Peyer's patch (tissue), 4 donors: ENCODE measurements around the gene FAM170B.

ENCODE experiments used
- POLR2A ChIP-seq, 2 donors: fragments of 450-650 bp; IDR thresholded peaks; one replicate each; pipeline ENCODE4 v1.5.1; 2017; ENCODE audit warnings: antibody characterized with exemption in 2 of 2, mild to moderate bottlenecking in 2 of 2, moderate library complexity in 2 of 2
- TF ChIP-seq, protein P1 (sequence below), 6 experiments: fragments of 450-650 bp in 4 of 6; fragments of 200-600 bp in 2 of 6; sonication (generic) in 1 of 6; IDR thresholded peaks; one replicate each; pipeline ENCODE4 v1.5.1; 2017 to 2019; ENCODE audit warnings: antibody characterized with exemption in 6 of 6, mild to moderate bottlenecking in 3 of 6, moderate library complexity in 1 of 6

GRCh38 chr10:49154641-49155040 is 20.8 kb upstream of the FAM170B start:
- TF ChIP-seq, protein P1, sequence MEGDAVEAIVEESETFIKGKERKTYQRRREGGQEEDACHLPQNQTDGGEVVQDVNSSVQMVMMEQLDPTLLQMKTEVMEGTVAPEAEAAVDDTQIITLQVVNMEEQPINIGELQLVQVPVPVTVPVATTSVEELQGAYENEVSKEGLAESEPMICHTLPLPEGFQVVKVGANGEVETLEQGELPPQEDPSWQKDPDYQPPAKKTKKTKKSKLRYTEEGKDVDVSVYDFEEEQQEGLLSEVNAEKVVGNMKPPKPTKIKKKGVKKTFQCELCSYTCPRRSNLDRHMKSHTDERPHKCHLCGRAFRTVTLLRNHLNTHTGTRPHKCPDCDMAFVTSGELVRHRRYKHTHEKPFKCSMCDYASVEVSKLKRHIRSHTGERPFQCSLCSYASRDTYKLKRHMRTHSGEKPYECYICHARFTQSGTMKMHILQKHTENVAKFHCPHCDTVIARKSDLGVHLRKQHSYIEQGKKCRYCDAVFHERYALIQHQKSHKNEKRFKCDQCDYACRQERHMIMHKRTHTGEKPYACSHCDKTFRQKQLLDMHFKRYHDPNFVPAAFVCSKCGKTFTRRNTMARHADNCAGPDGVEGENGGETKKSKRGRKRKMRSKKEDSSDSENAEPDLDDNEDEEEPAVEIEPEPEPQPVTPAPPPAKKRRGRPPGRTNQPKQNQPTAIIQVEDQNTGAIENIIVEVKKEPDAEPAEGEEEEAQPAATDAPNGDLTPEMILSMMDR (IDR thresholded peaks at IDR 0.05), result no peak
- TF ChIP-seq POLR2A (IDR thresholded peaks at IDR 0.05), result no peak
